MCF 10A (cell line): Measurements from ENCODE around the gene NOG. TPM values are rescaled to one million over a fixed set of nuclear protein-coding genes. Genes with fewer than 3 reads are reported as not detected.

Experiments used
- BruUV-seq: library from RNA; stranded (reverse); fragments of 400-500 nt; replicated peaks from 2 replicates; lab custom pipeline; 2021; lab: Mats Ljungman, UMichigan
- CTCF ChIA-PET: fragments of 300-600 bp; sonication (Branson Sonifier 250); formaldehyde crosslinking; extraction: SDS; loops from one replicate; lab custom pipeline; 2021; ENCODE audit warnings: antibody characterized with exemption, inconsistent platforms; lab: Yijun Ruan, JAX
- POLR2A ChIA-PET: fragments of 300-600, 350-650 bp; sonication (Branson Sonifier 250); formaldehyde crosslinking; extraction: SDS; loops from one replicate; lab custom pipeline; 2020; ENCODE audit warnings: antibody characterized with exemption, inconsistent platforms; lab: Yijun Ruan, JAX
- DNase-seq: peaks from one replicate; pipeline ENCODE4 v3.0.0-alpha.2; 2018; ENCODE audit not compliant: unreplicated experiment
- H3K27ac Mint-ChIP-seq: one replicate; pipeline ENCODE4 v1.8.0; 2022; ENCODE audit warnings: mild to moderate bottlenecking, low read depth, mixed read lengths; ENCODE audit not compliant: unreplicated experiment
- H3K27me3 Mint-ChIP-seq: one replicate; pipeline ENCODE4 v1.8.0; 2022; ENCODE audit warnings: mixed read lengths; ENCODE audit not compliant: insufficient read depth, unreplicated experiment
- H3K36me3 Mint-ChIP-seq: one replicate; pipeline ENCODE4 v1.8.0; 2022; ENCODE audit warnings: mild to moderate bottlenecking, moderate library complexity, mixed read lengths; ENCODE audit not compliant: insufficient read depth, unreplicated experiment
- H3K4me1 Mint-ChIP-seq: one replicate; pipeline ENCODE4 v1.8.0; 2022; ENCODE audit warnings: mixed read lengths; ENCODE audit not compliant: insufficient read depth, unreplicated experiment
- H3K4me3 Mint-ChIP-seq: one replicate; pipeline ENCODE4 v1.8.0; 2022; ENCODE audit warnings: mild to moderate bottlenecking, moderate library complexity, mixed read lengths; ENCODE audit not compliant: unreplicated experiment
- H3K9me3 Mint-ChIP-seq: one replicate; pipeline ENCODE4 v1.8.0; 2022; ENCODE audit warnings: mixed read lengths; ENCODE audit not compliant: unreplicated experiment
- intact Hi-C: fragments of 100-400 bp; cut with micrococcal nuclease; formaldehyde crosslinking; loops from 2 replicates; pipeline ENCODE4 v1.14.1; 2022
- total RNA-seq: library from RNA; stranded (reverse); gene quantifications from 2 replicates; pipeline ENCODE4 v1.2.3, GENCODE V29; 2022
- TF ChIP-seq, protein P1 (sequence below): fragments of 200-600 bp; IDR thresholded peaks from one replicate; pipeline ENCODE4 v1.8.0; 2022; ENCODE audit warnings: antibody characterized with exemption, mild to moderate bottlenecking; ENCODE audit not compliant: unreplicated experiment

The NOG gene
- total RNA-seq, 1 experiment from 2014 or later = 1.1 TPM

- TF ChIP-seq, protein P1, sequence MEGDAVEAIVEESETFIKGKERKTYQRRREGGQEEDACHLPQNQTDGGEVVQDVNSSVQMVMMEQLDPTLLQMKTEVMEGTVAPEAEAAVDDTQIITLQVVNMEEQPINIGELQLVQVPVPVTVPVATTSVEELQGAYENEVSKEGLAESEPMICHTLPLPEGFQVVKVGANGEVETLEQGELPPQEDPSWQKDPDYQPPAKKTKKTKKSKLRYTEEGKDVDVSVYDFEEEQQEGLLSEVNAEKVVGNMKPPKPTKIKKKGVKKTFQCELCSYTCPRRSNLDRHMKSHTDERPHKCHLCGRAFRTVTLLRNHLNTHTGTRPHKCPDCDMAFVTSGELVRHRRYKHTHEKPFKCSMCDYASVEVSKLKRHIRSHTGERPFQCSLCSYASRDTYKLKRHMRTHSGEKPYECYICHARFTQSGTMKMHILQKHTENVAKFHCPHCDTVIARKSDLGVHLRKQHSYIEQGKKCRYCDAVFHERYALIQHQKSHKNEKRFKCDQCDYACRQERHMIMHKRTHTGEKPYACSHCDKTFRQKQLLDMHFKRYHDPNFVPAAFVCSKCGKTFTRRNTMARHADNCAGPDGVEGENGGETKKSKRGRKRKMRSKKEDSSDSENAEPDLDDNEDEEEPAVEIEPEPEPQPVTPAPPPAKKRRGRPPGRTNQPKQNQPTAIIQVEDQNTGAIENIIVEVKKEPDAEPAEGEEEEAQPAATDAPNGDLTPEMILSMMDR = no peak
- no peak overlapping the region for H3K27ac Mint-ChIP-seq
- POLR2A ChIA-PET = interaction anchor here (0.6 to 1.1 kb wide), 2 partner anchors 9 to 22 kb away, joined by 3 to 5 read pairs; partner anchors contain the start of gene NOG
- no peak overlapping the region for H3K4me3 Mint-ChIP-seq
- DNase-seq = no peak
- no peaks in the 10 kb centered on the region for H3K36me3 Mint-ChIP-seq
- CTCF ChIA-PET = interaction anchor here (1.1 to 3.0 kb wide), 4 partner anchors 9 to 178 kb away, joined by 3 to 14 read pairs (median 6); partner anchors contain the start of gene NOG
- H3K4me1 Mint-ChIP-seq = no peaks in the 10 kb centered on the region
- H3K9me3 Mint-ChIP-seq = no peaks in the 10 kb centered on the region
- H3K27me3 Mint-ChIP-seq = no peaks in the 10 kb centered on the region
- intact Hi-C loops = no loop called here
- no TSS peak for BruUV-seq
Observed at GRCh38 chr17:56602292-56603130, 9.0 kb downstream of the NOG start.

DNA sequence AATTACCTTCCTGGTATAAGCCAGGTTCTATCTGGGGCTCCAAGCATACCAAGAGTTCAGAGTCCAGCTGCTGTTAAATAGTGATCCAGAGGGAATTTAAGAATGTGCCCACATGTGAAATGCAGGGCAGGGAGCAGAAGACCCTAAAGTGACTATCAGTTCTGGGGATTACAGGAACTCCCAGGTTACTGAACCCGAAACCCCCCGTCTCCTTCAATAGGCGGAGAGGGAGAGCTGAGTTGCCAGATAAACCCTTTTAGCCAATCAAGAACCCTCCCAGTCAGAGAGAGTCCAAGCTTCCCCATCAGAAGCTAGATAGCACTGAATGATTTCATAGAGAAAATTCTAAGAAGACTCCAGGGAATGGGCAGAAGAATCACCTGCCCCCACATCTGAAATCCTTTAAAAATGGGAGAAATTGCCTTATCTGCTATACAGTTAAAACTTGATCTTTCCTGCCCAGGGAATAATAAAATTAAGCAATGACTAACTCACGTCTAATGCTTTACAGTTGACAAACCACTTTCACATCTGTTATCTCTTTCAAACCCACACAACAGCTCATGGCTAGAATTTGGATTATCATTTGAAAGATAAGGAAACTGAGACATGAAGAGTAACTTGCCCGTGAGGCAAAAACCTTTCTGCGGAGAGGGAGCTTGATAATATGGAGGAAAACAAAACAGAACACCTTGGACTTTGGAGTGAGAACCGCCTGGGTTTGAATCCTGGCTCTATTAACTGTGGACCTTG is 10.2 kb downstream of the NOG start:
- H3K27ac Mint-ChIP-seq = no peak overlapping the region
- TF ChIP-seq, protein P1 = no peak
- CTCF ChIA-PET = interaction anchor here (0.5 to 3.0 kb wide), 4 partner anchors 107 to 177 kb away, joined by 3 to 14 read pairs (median 6); no protein-coding TSS in a partner anchor

DNA sequence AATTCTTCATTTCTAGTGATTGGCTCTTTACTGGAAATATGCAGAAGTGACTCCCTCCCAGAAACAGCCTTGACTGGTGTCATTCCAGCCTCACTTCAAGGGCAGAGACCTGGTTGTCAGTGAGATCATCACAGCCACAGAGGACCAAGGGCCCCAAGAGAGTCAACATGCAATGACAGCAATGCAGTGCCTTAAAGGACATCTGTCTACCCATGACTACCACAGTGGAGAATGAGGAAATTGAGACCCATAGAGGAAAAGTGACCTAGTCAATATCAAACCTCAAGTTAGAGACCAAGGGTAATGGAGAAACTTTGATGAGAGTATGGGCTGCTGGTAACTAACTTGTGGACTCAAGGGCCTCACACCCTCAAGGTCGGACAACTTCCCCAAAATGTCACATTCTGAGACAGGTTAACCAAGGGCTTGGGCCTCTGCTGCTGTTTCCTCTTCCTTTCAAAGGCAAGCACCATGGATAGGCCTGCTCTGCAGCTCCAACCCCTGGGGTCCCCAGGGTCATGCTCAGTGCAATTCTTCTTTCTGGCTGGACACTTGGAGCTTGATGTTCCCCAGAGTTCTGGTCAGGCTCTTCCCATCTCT is 11.3 kb downstream of the NOG start:
- Mint-ChIP-seq H3K4me3 (no peak overlapping the region), H3K4me1 (no peaks in the 10 kb centered on the region), H3K27ac (no peak overlapping the region), H3K27me3 (no peaks in the 10 kb centered on the region), H3K36me3 (no peaks in the 10 kb centered on the region), H3K9me3 (no peaks in the 10 kb centered on the region)
- CTCF ChIA-PET = no interaction called here
- TF ChIP-seq, protein P1 = no peak
- intact Hi-C loops = no loop called here
- DNase-seq = no peak
- POLR2A ChIA-PET = no interaction called here
- BruUV-seq = no TSS peak

More for the DNA sequence above, 10.2 kb downstream of the NOG start:
- POLR2A ChIA-PET = interaction anchor here (0.6 kb wide), 1 partner anchor 21 kb away, joined by 3 read pairs; no protein-coding TSS in a partner anchor
- BruUV-seq = no TSS peak
- no peaks in the 10 kb centered on the region for H3K4me1 Mint-ChIP-seq
- no peak for DNase-seq
- no peaks in the 10 kb centered on the region for H3K36me3 Mint-ChIP-seq
- intact Hi-C loops = no loop called here
- no peaks in the 10 kb centered on the region for H3K27me3 Mint-ChIP-seq
- no peaks in the 10 kb centered on the region for H3K9me3 Mint-ChIP-seq
- H3K4me3 Mint-ChIP-seq = no peak overlapping the region
